ENCODE results near the gene SYCP2.

The SYCP2 gene

GRCh38 chr20:59823030-59823423 lies 110.4 kb downstream of the SYCP2 start:
- H3K27ac ChIP-seq, result no peak overlapping the region
- no peak for TF ChIP-seq CTCF (conservative IDR thresholded peaks at IDR 0.05)
- TF ChIP-seq ZFX (IDR thresholded peaks at IDR 0.05), result no peak

- no peak for TF ChIP-seq ZFX (IDR thresholded peaks at IDR 0.05)
- TF ChIP-seq CTCF (conservative IDR thresholded peaks at IDR 0.05), result no peak
- no peak overlapping the region for H3K27ac ChIP-seq
Measured at GRCh38 chr20:59822291-59823029, 111.0 kb downstream of the SYCP2 start.

- no peak overlapping the region for H3K27ac ChIP-seq
- TF ChIP-seq ZFX (IDR thresholded peaks at IDR 0.05) (no peak), CTCF (conservative IDR thresholded peaks at IDR 0.05) (no peak)
Measured at GRCh38 chr20:59821788-59822187, 111.6 kb downstream of the SYCP2 start.

- no peak for TF ChIP-seq ZFX (IDR thresholded peaks at IDR 0.05)
- TF ChIP-seq CTCF (conservative IDR thresholded peaks at IDR 0.05), result no peak
- no peak overlapping the region for H3K27ac ChIP-seq
Measured at GRCh38 chr20:59821201-59821600, 112.2 kb downstream of the SYCP2 start.

GRCh38 chr20:59820204-59821041 lies 113.0 kb downstream of the SYCP2 start:
- no peak overlapping the region for H3K27ac ChIP-seq
- TF ChIP-seq CTCF (conservative IDR thresholded peaks at IDR 0.05), result no peak

GRCh38 chr20:59819496-59820203 lies 113.8 kb downstream of the SYCP2 start:
- no peak overlapping the region for H3K27ac ChIP-seq
- TF ChIP-seq CTCF (conservative IDR thresholded peaks at IDR 0.05) (no peak), ZFX (IDR thresholded peaks at IDR 0.05) (no peak)

- no peak for TF ChIP-seq ZFX (IDR thresholded peaks at IDR 0.05)
- no peak for TF ChIP-seq CTCF (conservative IDR thresholded peaks at IDR 0.05)
- H3K27ac ChIP-seq, result no peak overlapping the region
Measured at GRCh38 chr20:59818911-59819310, 114.5 kb downstream of the SYCP2 start.

All from C4-2B (cell line).